Endothelial cell of umbilical vein (primary cell): Measurements from ENCODE around the gene ASF1A. TPM values are rescaled to one million over a fixed set of nuclear protein-coding genes. Genes with fewer than 3 reads are reported as not detected.

Experiments
- BruUV-seq: library from RNA; stranded (reverse); fragments of 400-500 nt; replicated peaks from 2 replicates; lab custom pipeline; 2021; lab: Mats Ljungman, UMichigan
- CTCF ChIA-PET: fragments of 300-600, 350-600 bp; sonication (Branson Sonifier 250); formaldehyde crosslinking; loops from one replicate; lab custom pipeline; 2021; ENCODE audit warnings: antibody characterized with exemption, inconsistent platforms; lab: Charles Lee
- POLR2A ChIA-PET: fragments of 300-600, 350-600 bp; sonication (Branson Sonifier 250); formaldehyde crosslinking; loops from one replicate; lab custom pipeline; 2021; ENCODE audit warnings: antibody characterized with exemption, inconsistent platforms; lab: Charles Lee
- DNase-seq: peaks from one replicate; pipeline ENCODE4 v3.0.0-alpha.2; 2011; ENCODE audit warnings: low read depth, low spot score
- FAIRE-seq: peaks from 2 replicates; lab custom pipeline; 2011; peaks lifted over from hg19 to GRCh38; lab: Jason Lieb, UNC
- H2AFZ ChIP-seq: 2 replicates; pipeline ENCODE4 v1.6.0; 2012; ENCODE audit warnings: low read depth, low read length, control low read depth, inconsistent platforms
- H3K27ac ChIP-seq: 2 replicates; pipeline ENCODE4 v1.5.1; 2011; ENCODE audit warnings: low read depth, mild to moderate bottlenecking, control low read depth, low read length, moderate library complexity; ENCODE audit not compliant: insufficient read depth
- H3K27me3 ChIP-seq, 2 experiments: 2 replicates each; pipeline versions ENCODE4 v1.6.0 to v1.6.1; 2011; ENCODE audit warnings: low read length in 2 of 2, mixed read lengths in 1 of 2; ENCODE audit not compliant: control insufficient read depth in 2 of 2, insufficient read depth in 2 of 2
- H3K36me3 ChIP-seq, 2 experiments: 2 replicates in 1 of 2; 3 replicates in 1 of 2; pipeline ENCODE4 v1.5.1; 2011; ENCODE audit warnings: low read length in 2 of 2, mild to moderate bottlenecking in 1 of 2, moderate library complexity in 1 of 2; ENCODE audit not compliant: control insufficient read depth in 2 of 2, insufficient read depth in 2 of 2; ENCODE audit errors: extremely low read depth in 1 of 2
- H3K4me1 ChIP-seq: 3 replicates; pipeline ENCODE4 v1.5.1; 2011; ENCODE audit warnings: mild to moderate bottlenecking, low read length; ENCODE audit not compliant: control insufficient read depth, insufficient read depth; ENCODE audit errors: extremely low read depth
- H3K4me2 ChIP-seq: 2 replicates; pipeline ENCODE4 v1.6.1; 2011; ENCODE audit warnings: low read length, control low read depth, mixed read lengths; ENCODE audit not compliant: insufficient read depth
- H3K4me3 ChIP-seq, 3 experiments: fragments of 200-600 bp in 1 of 3; sonication (generic), shearing (Covaris generic) in 1 of 3; replicated peaks in 1 of 3; 2 replicates each; pipeline ENCODE4 v1.5.1; 2011 to 2016; ENCODE audit warnings: control low read depth in 3 of 3, low read length in 3 of 3, mild to moderate bottlenecking in 2 of 3, inconsistent platforms in 1 of 3, low read depth in 1 of 3, moderate library complexity in 1 of 3; ENCODE audit not compliant: insufficient read depth in 1 of 3
- H3K79me2 ChIP-seq: 2 replicates; pipeline ENCODE4 v1.6.0; 2012; ENCODE audit warnings: low read length, inconsistent platforms; ENCODE audit not compliant: control insufficient read depth, insufficient read depth
- H3K9ac ChIP-seq: replicated peaks from 2 replicates; pipeline ENCODE3; 2011; ENCODE audit warnings: low read length, control low read depth; ENCODE audit not compliant: insufficient read depth; ENCODE audit errors: extremely low read depth
- H3K9me1 ChIP-seq: replicated peaks from 3 replicates; pipeline ENCODE4 v1.6.0; 2011; ENCODE audit warnings: mild to moderate bottlenecking, low read length; ENCODE audit not compliant: control insufficient read depth, insufficient read depth; ENCODE audit errors: extremely low read depth
- H3K9me3 ChIP-seq: replicated peaks from 2 replicates; pipeline ENCODE4 v1.5.1; 2012; ENCODE audit warnings: low read length, inconsistent platforms; ENCODE audit not compliant: control insufficient read depth, insufficient read depth
- H4K20me1 ChIP-seq: replicated peaks from 2 replicates; pipeline ENCODE3; 2011; ENCODE audit warnings: mild to moderate bottlenecking, low read length; ENCODE audit not compliant: control insufficient read depth, insufficient read depth; ENCODE audit errors: extremely low read depth
- EZH2 ChIP-seq: IDR thresholded peaks from 2 replicates; pipeline ENCODE4 v1.6.1; 2012; ENCODE audit warnings: borderline replicate concordance, low read depth, mild to moderate bottlenecking, moderate library complexity, low read length, inconsistent platforms; ENCODE audit not compliant: severe bottlenecking
- FOS ChIP-seq: IDR thresholded peaks from 2 replicates; pipeline ENCODE4 v1.6.1; 2011; ENCODE audit warnings: mild to moderate bottlenecking, low read length, moderate library complexity, borderline replicate concordance; ENCODE audit not compliant: insufficient read depth
- GATA2 ChIP-seq: IDR thresholded peaks from 2 replicates; pipeline ENCODE4 v1.7.0; 2011; ENCODE audit warnings: low read depth, mild to moderate bottlenecking, moderate library complexity, mixed read lengths, low read length; ENCODE audit not compliant: insufficient read length, insufficient read depth
- JUN ChIP-seq: IDR thresholded peaks from 2 replicates; pipeline ENCODE4 v1.6.1; 2011; ENCODE audit warnings: borderline replicate concordance, low read depth; ENCODE audit not compliant: insufficient read length, insufficient read depth
- MAX ChIP-seq: IDR thresholded peaks from 2 replicates; pipeline ENCODE4 v1.6.1; 2011; ENCODE audit not compliant: insufficient read depth, insufficient read length
- MYC ChIP-seq: IDR thresholded peaks from one replicate; pipeline ENCODE4 v1.6.1; 2011; ENCODE audit warnings: mild to moderate bottlenecking, low read depth, low read length
- POLR2A ChIP-seq: IDR thresholded peaks from 2 replicates; pipeline ENCODE4 v1.6.1; 2012; ENCODE audit warnings: low read depth, mild to moderate bottlenecking, control low read depth, low read length
- POLR2AphosphoS5 ChIP-seq: IDR thresholded peaks from 2 replicates; pipeline ENCODE4 v1.6.1; 2012; ENCODE audit warnings: low read depth, mild to moderate bottlenecking, control low read depth, low read length, moderate library complexity; ENCODE audit not compliant: insufficient read depth
- dilution Hi-C: fragments of 300-500 bp; cut with MboI; formaldehyde crosslinking; loops from one replicate; pipeline ENCODE4 v1.15.0; 2019; ENCODE audit warnings: low sequenced_read_pairs; ENCODE audit not compliant: extremely low pct_ligation_motif_present
- intact Hi-C: fragments of 100-400 bp; cut with micrococcal nuclease; formaldehyde crosslinking; loops from one replicate; pipeline ENCODE4 v1.10.0; 2022
- polyA plus RNA-seq, 4 experiments: library from polyadenylated mRNA; depleted of rRNA in 3 of 4; stranded (reverse) in 3 of 4; unstranded in 1 of 4; fragments of >200 nt; gene quantifications; 2 replicates each; pipeline versions ENCODE4 v1.2.1 to v1.2.3, GENCODE V29; 2011 to 2012; ENCODE audit warnings: missing spikeins in 1 of 4
- total RNA-seq: library from RNA; stranded (reverse); gene quantifications from 2 replicates; pipeline ENCODE4 v1.2.3, GENCODE V29; 2021
- TF ChIP-seq, protein P1 (sequence below), 2 donors: IDR thresholded peaks; 1 replicate in 1 of 2; 2 replicates in 1 of 2; pipeline ENCODE4 v1.5.1; 2011; ENCODE audit warnings: low read length in 2 of 2, mild to moderate bottlenecking in 2 of 2, moderate library complexity in 2 of 2, control low read depth in 1 of 2, inconsistent platforms in 1 of 2, low read depth in 1 of 2; ENCODE audit not compliant: insufficient read depth in 1 of 2; ENCODE audit errors: extremely low read depth in 1 of 2

ASF1A gene
- total and polyA plus RNA-seq, 2 donors (not counting 3 experiments of a cell fraction or from before 2014, with no cell fraction given), result 17.6 to 38.4 TPM

- intact Hi-C loops (loop anchor here (10.0 kb wide), 1 partner anchor 405 kb away; the partner anchor contains the start of gene MAN1A1), dilution Hi-C loops (no loop called here)
- DNase-seq (no peak), FAIRE-seq (no peak)
- no peaks in the 10 kb centered on the region for H3K27me3 ChIP-seq
- H3K4me3 ChIP-seq, result no peak overlapping the region
- H3K79me2 ChIP-seq, result no peaks in the 10 kb centered on the region
- H3K4me1 ChIP-seq, result peaks cover 5% of the 10 kb centered on the region
- POLR2A ChIA-PET, result interaction anchor here (0.5 kb wide), 1 partner anchor 1250 kb away, joined by 4 read pairs; no protein-coding TSS in a partner anchor
- CTCF ChIA-PET, result no interaction called here
- H2AFZ ChIP-seq, result no peak overlapping the region
- no peaks in the 10 kb centered on the region for H4K20me1 ChIP-seq
- no peak overlapping the region for H3K27ac ChIP-seq
- H3K9ac ChIP-seq, result no peak overlapping the region
- no TSS peak for BruUV-seq
- no peak for TF ChIP-seq FOS
- no peak for TF ChIP-seq POLR2A
- TF ChIP-seq JUN, result no peak
- no peak for TF ChIP-seq POLR2AphosphoS5
- TF ChIP-seq GATA2, result no peak
- no peak for TF ChIP-seq EZH2
- no peak for TF ChIP-seq MYC
- TF ChIP-seq MAX, result no peak
- TF ChIP-seq, protein P1, sequence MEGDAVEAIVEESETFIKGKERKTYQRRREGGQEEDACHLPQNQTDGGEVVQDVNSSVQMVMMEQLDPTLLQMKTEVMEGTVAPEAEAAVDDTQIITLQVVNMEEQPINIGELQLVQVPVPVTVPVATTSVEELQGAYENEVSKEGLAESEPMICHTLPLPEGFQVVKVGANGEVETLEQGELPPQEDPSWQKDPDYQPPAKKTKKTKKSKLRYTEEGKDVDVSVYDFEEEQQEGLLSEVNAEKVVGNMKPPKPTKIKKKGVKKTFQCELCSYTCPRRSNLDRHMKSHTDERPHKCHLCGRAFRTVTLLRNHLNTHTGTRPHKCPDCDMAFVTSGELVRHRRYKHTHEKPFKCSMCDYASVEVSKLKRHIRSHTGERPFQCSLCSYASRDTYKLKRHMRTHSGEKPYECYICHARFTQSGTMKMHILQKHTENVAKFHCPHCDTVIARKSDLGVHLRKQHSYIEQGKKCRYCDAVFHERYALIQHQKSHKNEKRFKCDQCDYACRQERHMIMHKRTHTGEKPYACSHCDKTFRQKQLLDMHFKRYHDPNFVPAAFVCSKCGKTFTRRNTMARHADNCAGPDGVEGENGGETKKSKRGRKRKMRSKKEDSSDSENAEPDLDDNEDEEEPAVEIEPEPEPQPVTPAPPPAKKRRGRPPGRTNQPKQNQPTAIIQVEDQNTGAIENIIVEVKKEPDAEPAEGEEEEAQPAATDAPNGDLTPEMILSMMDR (IDR thresholded peaks at IDR 0.05; ENCODE audit: extremely low read depth in 1 of 2, insufficient read depth in 1 of 2, low read depth in 1 of 2, low read length in 2 of 2), result no peak
- H3K36me3 ChIP-seq, result no peaks in the 10 kb centered on the region
- no peak overlapping the region for H3K4me2 ChIP-seq
- no peaks in the 10 kb centered on the region for H3K9me3 ChIP-seq
- no peaks in the 10 kb centered on the region for H3K9me1 ChIP-seq
Observed at GRCh38 chr6:118939683-118940082, 45.7 kb downstream of the ASF1A start.
